GM06990 (cell line): ENCODE measurements around the gene POLDIP2.

ENCODE experiments used
- DNase-seq: peaks from one replicate; pipeline ENCODE4 v3.0.0-alpha.2; 2011; ENCODE audit not compliant: insufficient read length; ENCODE audit errors: extremely low read depth
- H3K27me3 ChIP-seq: replicated peaks from 2 replicates; pipeline ENCODE4 v1.6.0; 2011; ENCODE audit warnings: low read length; ENCODE audit not compliant: control insufficient read depth, insufficient read depth
- H3K36me3 ChIP-seq: 2 replicates; pipeline ENCODE4 v1.5.1; 2011; ENCODE audit warnings: low read length; ENCODE audit not compliant: control insufficient read depth, insufficient read depth
- H3K4me3 ChIP-seq: replicated peaks from 2 replicates; pipeline ENCODE4 v1.5.1; 2011; ENCODE audit warnings: low read depth, mild to moderate bottlenecking, control low read depth, low read length
- TF ChIP-seq, protein P1 (sequence below): IDR thresholded peaks from 2 replicates; pipeline ENCODE4 v1.5.1; 2011; ENCODE audit warnings: low read length, control low read depth, mild to moderate bottlenecking, inconsistent platforms; ENCODE audit not compliant: insufficient read depth, poor library complexity, severe bottlenecking

POLDIP2 gene

DNA sequence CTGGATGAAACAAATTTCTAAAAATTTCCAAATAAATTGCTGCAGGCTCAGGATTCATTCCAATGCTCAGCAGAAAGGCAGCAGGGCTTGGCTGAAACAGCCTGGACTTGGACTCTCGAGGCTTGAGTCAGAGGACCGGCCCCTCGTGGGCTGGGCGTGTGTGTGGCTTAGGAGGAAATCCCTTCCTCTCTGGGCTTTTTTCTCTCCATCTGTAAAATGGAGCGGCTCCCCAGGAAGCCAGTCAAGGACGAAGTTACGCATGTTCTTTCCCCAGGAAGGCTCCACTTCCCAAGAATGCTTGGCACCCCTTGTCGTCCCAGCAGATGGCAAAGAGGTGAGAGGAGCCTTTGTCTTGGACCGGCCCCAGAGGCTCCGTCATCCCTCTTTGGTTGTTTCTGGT is 35.2 kb upstream of the POLDIP2 start:
- no peaks in the 10 kb centered on the region for H3K27me3 ChIP-seq
- H3K36me3 ChIP-seq = peaks cover 18% of the 10 kb centered on the region
- DNase-seq = no peak
- TF ChIP-seq, protein P1, sequence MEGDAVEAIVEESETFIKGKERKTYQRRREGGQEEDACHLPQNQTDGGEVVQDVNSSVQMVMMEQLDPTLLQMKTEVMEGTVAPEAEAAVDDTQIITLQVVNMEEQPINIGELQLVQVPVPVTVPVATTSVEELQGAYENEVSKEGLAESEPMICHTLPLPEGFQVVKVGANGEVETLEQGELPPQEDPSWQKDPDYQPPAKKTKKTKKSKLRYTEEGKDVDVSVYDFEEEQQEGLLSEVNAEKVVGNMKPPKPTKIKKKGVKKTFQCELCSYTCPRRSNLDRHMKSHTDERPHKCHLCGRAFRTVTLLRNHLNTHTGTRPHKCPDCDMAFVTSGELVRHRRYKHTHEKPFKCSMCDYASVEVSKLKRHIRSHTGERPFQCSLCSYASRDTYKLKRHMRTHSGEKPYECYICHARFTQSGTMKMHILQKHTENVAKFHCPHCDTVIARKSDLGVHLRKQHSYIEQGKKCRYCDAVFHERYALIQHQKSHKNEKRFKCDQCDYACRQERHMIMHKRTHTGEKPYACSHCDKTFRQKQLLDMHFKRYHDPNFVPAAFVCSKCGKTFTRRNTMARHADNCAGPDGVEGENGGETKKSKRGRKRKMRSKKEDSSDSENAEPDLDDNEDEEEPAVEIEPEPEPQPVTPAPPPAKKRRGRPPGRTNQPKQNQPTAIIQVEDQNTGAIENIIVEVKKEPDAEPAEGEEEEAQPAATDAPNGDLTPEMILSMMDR = no peak
- no peak overlapping the region for H3K4me3 ChIP-seq

DNA sequence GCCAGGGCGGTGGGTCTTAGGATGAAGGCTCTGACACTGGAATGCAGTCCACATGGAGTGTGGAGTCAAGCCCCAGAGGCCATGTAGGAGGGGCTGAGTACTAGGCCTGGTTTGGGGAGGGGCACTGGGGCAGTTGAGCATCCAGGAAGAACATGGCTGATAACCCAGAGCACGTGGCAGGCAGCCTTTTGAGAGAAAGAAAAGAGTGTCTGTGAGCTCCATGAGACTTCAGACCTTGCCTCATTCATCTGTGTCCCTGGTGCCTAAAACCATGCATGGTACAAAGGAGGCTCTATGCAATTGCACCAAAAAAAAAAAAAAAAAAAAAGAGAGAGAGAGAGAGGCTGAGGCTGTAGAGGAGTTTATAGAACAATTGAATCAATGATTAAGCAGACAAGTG is 34.1 kb upstream of the POLDIP2 start:
- TF ChIP-seq, protein P1 = no peak
- Histone ChIP-seq H3K27me3 (no peaks in the 10 kb centered on the region), H3K4me3 (no peak overlapping the region), H3K36me3 (peaks cover 14% of the 10 kb centered on the region)
- no peak for DNase-seq

GRCh38 chr17:28390984-28391383 is 33.7 kb upstream of the POLDIP2 start:
- no peak overlapping the region for H3K4me3 ChIP-seq
- no peak for DNase-seq
- TF ChIP-seq, protein P1 = no peak
- peaks cover 10% of the 10 kb centered on the region for H3K36me3 ChIP-seq
- no peaks in the 10 kb centered on the region for H3K27me3 ChIP-seq

- no peak for DNase-seq
- no peak overlapping the region for H3K4me3 ChIP-seq
- TF ChIP-seq, protein P1 = no peak
- peaks cover 8% of the 10 kb centered on the region for H3K36me3 ChIP-seq
- H3K27me3 ChIP-seq = no peaks in the 10 kb centered on the region
These were observed 33.2 kb upstream of the POLDIP2 start for GRCh38 chr17:28390563-28390962.

- TF ChIP-seq, protein P1 = no peak
- Histone ChIP-seq H3K4me3 (no peak overlapping the region), H3K36me3 (peaks cover 8% of the 10 kb centered on the region)
These were observed 32.8 kb upstream of the POLDIP2 start for GRCh38 chr17:28390141-28390540.

GRCh38 chr17:28388106-28388505 is 30.8 kb upstream of the POLDIP2 start:
- Histone ChIP-seq H3K36me3 (peaks cover 7% of the 10 kb centered on the region), H3K4me3 (no peak overlapping the region), H3K27me3 (no peaks in the 10 kb centered on the region)
- TF ChIP-seq, protein P1 = no peak
- DNase-seq = no peak

More at GRCh38 chr17:28390141-28390540, 32.8 kb upstream of the POLDIP2 start:
- no peak for DNase-seq
- H3K27me3 ChIP-seq = no peaks in the 10 kb centered on the region
